ENCODE results near the gene ACSL6.

ACSL6 gene

DNA sequence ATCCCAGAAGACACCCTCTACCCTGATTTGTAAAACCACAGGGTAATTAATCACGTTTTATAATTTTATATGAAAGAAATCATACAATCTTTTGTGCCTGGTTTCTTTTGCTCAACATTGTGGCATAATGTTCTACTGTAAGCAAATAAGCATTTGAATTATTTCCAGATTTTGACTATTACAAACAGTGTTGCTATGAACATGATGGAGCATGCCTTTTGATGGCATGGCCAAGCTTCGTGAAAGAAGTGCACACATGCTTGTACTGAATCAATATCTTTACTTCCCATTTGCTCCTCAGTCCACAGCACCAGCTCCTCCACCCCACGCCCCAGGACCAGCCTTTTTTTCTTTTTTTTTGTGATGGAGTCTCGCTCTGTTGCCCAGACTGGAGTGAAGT lies 29.9 kb downstream of the ACSL6 start:
- no peak for DNase-seq (ENCODE audit: low read depth in 2 of 2)

DNA sequence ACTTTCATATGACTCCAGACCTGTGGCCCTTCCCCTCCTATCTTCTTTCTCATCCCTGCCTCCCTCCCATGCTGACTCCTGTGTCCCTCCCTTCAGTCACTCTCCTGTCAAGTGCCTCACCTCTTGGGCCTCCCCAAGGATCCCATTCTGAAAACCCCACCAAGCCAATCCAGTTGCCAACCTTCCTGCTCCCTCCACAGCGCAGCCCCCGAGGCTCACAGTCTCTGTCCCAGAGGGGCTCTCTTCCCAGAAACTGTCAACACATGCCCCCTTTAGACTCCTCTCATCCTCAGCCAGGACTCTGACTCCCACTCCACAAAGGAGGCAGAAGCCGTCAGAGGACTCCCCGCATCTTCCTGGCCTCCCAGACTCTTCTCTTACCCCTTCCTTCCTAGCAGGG lies 30.8 kb downstream of the ACSL6 start:
- no peak for DNase-seq (ENCODE audit: low read depth in 2 of 2)

- DNase-seq (ENCODE audit: low read depth in 2 of 2), result no peak
Measured at GRCh38 chr5:131979816-131980215, 31.6 kb downstream of the ACSL6 start.

DNA sequence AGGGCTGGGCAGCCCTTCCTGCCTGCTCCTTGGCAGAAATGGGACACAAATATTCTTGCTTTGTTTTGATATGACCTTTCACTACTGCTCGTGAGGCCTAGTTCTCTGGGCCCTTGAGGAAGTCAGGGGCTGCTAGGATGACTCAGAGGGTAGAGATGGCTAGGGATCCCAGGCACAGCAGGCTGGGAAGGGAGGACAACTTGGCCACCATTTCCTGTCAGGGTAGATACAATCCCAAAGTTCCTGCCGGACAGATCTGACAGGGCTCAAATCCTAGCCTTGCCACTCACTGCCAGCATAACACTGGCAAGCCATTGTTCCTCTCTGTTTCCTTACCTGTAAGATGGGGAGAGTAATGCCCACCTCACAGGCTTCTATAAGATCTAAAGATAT lies 34.2 kb downstream of the ACSL6 start:
- no peak for DNase-seq (ENCODE audit: low read depth in 2 of 2)

- DNase-seq (ENCODE audit: low read depth in 2 of 2), result no peak
Measured at GRCh38 chr5:131976414-131977211, 34.8 kb downstream of the ACSL6 start.

GRCh38 chr5:131974956-131975726 lies 36.3 kb downstream of the ACSL6 start:
- DNase-seq (ENCODE audit: low read depth in 2 of 2), result no peak

GRCh38 chr5:131974622-131974955 lies 36.9 kb downstream of the ACSL6 start:
- no peak for DNase-seq (ENCODE audit: low read depth in 2 of 2)

DNA sequence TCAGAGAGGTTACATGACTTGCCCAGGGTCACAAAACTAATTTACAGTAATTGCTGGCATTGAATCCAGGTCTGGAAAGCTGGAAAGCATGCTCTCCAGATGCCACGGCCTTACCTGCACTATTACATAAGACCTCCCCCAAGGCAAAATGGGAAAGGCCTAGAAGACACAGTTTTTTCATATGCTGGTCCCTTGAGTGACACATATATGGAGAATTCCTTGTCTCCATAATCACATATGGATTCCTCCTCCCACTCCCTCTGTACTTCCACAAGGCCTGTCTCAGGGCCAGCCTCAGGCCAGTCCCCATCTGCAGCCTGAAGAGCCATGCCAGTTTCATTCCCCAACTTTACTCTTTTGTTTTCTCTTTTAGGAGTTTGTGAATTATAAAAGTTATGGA lies 37.4 kb downstream of the ACSL6 start:
- no peak for DNase-seq (ENCODE audit: low read depth in 2 of 2)

GRCh38 chr5:131973089-131973712 lies 38.3 kb downstream of the ACSL6 start:
- DNase-seq (ENCODE audit: low read depth in 2 of 2), result no peak

DNA sequence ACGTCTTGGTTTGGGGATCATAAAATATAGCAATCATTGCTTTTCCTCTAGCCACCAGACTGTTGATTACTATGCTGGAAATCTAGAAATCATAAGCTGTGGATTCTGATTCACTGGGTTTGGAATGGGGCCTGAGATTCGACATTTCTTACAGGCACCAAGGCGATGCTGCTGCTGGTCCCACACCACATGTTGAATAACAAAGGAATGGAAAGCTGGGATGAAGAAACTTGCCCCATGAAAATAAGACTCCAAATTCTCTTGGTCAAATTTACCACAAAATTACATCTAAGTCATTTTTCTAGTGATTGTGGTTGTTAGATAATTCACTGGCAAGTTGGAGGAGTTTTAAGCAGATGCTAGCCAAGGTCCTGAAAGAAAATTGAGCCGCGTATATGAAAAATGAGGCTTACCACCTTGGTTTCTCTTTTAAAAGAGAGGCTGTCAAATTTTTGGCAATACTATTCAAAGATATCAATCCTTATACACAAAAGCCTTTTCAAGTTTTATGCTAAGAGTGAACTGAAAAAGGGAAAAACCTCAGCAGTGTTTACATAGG lies 43.0 kb downstream of the ACSL6 start:
- no peak for DNase-seq (ENCODE audit: low read depth in 2 of 2)

DNA sequence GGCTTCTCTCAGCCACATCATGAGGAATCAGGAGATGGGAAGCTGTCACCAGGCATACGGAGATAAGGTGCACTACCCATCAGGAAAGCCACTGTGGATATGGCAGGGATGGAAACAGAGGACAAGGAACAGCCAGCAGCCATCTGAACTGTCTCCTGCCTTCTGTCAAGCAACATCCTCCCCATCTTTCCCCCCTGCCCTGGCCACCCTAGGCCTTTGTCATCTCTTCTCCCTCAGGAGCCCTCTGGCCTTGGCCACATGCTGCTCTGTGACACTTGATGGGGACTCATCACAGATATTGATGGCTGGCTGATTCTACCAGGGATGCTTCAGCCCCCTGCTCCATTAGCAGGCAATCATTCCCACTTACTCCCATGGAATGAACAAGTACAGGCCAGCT lies 44.9 kb downstream of the ACSL6 start:
- DNase-seq (ENCODE audit: low read depth in 2 of 2), result no peak

DNA sequence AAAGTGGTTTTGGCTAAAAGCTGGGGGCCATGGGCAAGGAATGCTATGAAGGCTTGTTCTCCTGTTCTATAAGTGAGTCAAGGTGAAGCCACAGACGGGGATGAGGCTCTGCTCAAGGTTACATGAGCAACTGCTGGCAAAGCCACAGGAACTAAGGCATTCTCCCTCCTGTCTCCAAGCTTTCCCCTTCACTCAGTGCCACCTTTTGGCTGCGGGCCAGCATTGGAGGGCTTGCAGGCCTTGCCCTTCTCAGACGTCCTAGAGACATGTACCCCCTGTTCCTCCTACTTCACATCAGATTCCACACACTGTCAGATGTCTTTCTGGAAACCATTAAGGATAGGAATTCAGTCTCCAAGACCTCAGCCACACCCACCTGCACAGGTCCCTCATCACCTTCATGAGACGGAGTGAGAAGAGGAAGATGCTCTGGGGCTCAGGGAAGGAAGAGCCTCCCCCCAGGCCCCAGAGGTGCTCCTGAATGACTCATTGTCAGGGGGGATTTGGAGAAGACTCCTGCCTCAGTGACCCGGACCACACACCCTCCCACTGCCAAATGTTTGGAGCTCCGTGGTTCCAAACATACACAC lies 45.5 kb downstream of the ACSL6 start:
- no peak for DNase-seq (ENCODE audit: low read depth in 2 of 2)

DNA sequence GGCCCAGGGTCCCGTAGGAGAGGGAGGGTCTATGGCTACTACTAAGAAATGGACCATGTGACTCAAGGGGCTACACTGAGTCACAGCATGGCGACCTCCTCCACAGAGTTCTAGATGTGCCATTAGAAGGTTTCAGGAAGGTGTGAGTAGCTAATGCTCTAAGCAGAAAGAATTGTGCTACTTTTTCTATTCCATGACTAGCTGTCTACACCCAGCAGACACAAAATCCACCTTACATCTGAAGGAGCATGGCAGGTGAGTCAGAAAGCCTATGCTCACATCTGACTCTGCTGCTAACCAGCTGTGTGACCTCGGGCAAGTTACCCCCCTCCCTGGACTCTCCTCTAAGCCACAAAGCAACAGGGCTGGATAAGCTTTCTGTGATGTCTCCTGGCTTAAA lies 51.6 kb downstream of the ACSL6 start:
- no peak for DNase-seq (ENCODE audit: low read depth in 2 of 2)

- no peak for DNase-seq (ENCODE audit: low read depth in 2 of 2)
Measured at GRCh38 chr5:131959136-131959535, 52.3 kb downstream of the ACSL6 start.

- no peak for DNase-seq (ENCODE audit: low read depth in 2 of 2)
Measured at GRCh38 chr5:131957721-131958441, 53.6 kb downstream of the ACSL6 start.

DNA sequence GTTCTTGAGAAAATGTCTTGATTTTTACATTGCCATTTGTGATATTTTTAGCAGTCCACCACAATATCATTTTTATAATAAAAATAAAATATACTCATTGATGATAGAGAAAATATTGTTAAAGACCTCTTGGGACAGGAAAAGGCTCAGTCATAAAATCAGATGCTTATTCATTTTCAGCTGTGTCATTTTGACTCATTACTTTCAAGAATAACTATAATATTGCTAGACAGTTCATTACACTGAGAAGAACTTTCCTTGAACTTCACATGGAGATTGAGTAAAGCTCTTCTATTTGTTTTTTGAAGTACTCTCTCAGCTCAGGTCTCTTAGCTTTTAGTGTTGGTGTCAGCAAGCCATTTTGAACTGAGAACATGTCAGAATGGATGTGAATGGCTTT lies 57.5 kb downstream of the ACSL6 start:
- DNase-seq (ENCODE audit: low read depth in 2 of 2), result no peak

- no peak for DNase-seq (ENCODE audit: low read depth in 2 of 2)
Measured at GRCh38 chr5:131952301-131952857, 59.1 kb downstream of the ACSL6 start.

DNA sequence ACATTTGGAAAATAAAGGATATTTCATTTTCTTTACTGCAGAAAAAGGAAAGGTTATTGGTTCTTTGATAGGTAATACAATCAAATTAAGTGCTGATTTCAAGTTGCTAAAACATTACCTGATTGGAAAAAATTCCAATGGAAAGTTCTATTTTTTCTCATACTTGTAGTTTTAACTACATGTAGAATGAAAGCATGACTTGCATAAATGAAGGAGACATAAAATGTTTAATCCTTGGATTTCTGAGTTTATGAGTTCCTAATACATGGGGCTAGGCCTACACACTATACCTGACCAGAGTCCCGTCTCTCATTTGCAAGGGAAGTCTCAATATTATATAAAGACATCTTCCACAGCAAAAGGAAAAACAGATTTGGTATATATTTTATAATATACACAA lies 60.8 kb downstream of the ACSL6 start:
- DNase-seq (ENCODE audit: low read depth in 2 of 2), result no peak

DNA sequence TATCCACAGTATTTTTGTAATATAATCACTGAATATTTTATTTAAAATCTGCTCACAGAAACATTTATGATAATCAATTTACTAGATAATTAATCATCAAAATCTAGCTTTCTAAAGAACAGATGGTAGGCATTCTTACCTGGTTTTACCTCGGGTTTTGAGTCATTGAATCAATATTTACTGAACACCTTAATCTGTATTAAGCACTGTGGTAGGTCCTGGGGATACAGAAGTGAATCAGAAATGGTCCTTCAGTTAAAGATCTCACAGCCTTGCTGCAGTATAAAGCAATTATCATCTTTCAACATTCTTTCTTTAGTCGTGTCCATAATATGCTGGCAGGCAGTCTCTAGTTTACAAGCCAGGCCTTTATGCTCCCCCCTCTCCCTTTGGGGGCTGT lies 64.0 kb downstream of the ACSL6 start:
- no peak for DNase-seq (ENCODE audit: low read depth in 2 of 2)

DNA sequence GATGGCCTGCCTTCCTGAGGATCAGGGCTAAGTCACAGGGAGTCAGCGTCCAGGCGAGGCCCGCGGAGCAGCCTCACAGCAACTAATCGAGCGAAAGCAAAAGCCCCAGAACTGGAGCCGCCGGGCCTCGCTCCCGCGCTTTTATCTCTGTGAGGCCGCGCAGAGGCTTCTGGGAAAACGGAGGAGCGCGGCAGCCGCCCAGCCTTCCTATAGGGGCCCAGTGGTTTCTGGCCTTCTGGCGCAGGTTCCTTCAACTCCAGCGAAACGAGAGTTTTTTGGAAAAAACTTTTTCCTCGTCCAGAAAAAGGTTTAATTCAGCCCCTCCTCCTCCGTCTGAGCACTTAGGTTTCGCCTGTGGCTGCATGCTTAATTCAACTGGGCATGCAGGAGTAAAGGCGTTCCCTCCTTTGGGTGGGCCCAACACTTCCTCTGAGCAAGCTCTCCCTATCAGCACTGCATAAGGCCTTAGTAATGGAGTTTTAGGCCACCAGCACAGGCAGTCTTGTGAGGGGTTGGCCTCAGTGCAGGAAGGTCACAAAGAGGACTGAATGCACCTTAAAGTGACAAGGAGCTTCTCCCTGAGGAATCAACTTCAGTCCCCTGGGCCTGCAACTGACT lies 65.8 kb downstream of the ACSL6 start, which contains the start of gene MEIKIN:
MEIKIN (minus strand) TSS at position 113 of the 618 bp plus-strand sequence. CDS start 158 bp downstream, outside the sequence.
- no peak for DNase-seq (ENCODE audit: low read depth in 2 of 2)
